ENCODE results near the gene CES3.

DNA sequence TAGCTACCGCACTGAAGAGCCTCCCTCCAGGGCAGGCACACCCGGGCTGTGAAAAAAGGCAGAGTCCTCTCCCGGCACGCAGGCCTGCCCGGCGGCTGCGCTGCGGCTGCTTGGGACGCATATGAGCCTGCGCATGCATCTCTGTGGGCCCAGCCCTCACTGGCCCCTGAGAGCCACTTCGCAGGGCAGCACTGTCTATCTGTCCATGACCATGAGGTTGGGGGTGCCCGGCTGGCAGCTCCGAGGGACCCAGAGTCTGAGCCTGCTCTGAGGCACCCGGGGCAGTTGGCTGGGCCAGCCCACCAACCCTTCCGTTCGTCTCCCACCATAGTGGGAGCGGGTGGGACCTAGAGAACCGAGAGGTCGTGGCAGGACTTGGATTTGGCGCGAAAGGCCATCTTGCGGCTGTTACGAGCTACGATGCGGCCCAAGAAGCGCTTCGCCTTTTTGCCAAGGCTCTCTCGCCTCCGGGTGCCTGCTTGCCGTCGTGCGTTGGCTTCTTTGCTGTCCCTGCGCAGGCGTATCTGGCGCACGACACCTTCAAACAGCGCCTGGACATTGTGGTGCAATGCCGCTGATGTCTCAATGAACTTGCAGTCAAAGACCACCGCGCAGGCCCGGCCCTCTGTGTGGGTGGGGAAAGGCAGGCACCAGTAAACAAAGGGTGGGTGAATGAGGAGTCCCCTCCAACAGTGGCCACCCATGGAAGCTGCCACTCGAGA lies 39.2 kb upstream of the CES3 start:
- TF ChIP-seq, protein P1, sequence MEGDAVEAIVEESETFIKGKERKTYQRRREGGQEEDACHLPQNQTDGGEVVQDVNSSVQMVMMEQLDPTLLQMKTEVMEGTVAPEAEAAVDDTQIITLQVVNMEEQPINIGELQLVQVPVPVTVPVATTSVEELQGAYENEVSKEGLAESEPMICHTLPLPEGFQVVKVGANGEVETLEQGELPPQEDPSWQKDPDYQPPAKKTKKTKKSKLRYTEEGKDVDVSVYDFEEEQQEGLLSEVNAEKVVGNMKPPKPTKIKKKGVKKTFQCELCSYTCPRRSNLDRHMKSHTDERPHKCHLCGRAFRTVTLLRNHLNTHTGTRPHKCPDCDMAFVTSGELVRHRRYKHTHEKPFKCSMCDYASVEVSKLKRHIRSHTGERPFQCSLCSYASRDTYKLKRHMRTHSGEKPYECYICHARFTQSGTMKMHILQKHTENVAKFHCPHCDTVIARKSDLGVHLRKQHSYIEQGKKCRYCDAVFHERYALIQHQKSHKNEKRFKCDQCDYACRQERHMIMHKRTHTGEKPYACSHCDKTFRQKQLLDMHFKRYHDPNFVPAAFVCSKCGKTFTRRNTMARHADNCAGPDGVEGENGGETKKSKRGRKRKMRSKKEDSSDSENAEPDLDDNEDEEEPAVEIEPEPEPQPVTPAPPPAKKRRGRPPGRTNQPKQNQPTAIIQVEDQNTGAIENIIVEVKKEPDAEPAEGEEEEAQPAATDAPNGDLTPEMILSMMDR (IDR thresholded peaks at IDR 0.05) = no peak
- no peak for TF ChIP-seq POLR2A (IDR thresholded peaks at IDR 0.05)
